ENCODE data around the gene MTMR6.
"Not testable (repeated sequence)": the region's sequence is repeated elsewhere in the genome, so short reads cannot be mapped to it uniquely, and the experiment has no call there.

Gene MTMR6

DNA sequence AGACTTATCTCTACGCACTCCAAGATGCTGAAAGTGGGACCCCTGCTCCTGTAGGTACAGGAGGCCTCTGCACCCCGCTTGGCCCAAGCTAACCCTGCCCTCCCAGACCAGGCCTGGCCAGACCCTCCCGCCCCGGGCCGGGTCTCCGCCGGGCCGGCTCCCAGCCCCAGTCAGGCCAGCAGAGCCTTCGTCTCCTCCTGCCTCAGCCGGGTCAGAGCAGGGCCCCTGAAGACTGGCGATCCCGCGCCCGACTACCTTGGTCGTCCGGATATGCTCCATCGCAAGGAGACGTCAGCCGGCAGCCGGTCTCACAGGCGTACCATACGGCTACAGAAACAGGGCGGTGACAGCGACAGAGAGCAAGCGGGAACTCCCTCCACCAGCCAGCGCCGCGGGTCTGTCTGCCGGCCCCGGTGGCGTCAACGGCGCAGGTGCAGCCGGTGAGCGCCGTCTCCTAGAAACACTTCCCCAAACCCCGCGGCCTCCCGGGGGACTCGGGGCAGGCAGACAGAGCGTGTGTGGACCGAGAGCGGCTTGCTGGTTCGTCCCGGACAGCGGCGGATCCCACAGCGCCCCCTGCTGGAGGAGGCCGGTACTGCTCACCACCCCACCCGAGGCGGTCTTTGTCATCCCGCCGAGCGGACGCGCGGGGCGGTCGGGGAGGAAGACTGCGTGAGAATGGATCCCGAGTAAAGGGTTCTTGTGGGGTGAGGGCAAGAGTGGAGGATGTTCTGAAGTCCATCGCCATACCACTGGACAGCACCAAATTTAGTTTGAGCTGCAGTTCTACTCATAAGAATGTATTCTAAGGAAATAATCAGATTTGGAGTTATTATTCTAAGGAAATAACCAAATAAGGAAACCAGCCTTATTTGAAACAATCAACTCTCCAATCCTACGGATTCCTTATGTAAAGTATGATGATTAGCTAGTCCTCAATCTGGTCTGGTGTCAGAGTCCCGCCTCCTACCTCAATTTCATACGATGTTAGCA is at the start of gene MTMR6:
Gene MTMR6, minus strand, starts transcription at position 520 of the 993 bp plus-strand sequence. Its CDS starts 241 bp downstream, at position 279.
- in situ Hi-C loops (cut with HindIII; ENCODE audit: low sequenced_read_pairs), result no loop called here

DNA sequence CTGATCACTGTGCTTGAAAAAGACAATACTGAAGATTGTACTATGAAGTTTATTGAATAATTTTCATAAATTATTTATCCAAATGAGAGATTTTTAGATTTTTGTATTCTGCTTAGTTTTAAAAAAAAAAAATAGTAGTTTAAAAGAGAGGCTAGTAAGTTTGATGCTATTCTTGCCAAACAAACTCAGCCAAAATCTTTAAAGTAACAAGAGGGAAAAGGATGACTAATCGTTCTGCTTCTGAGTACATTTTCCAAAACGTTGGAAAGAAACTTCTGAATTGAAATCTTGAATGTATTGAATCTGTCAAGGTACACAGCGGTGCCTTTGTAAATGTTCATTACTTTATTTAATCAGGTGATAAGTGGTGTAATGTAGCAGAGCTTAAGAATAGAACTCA is 48.6 kb upstream of the MTMR6 start:
- in situ Hi-C loops (cut with HindIII; ENCODE audit: low sequenced_read_pairs), result no loop called here

- in situ Hi-C loops (cut with HindIII; ENCODE audit: low sequenced_read_pairs), result no loop called here
These were observed 43.3 kb upstream of the MTMR6 start for GRCh38 chr13:25330541-25330940.

- in situ Hi-C loops (cut with HindIII; ENCODE audit: low sequenced_read_pairs), result no loop called here
These were observed 42.4 kb upstream of the MTMR6 start for GRCh38 chr13:25329706-25330105.

- in situ Hi-C loops (cut with HindIII; ENCODE audit: low sequenced_read_pairs), result no loop called here
These were observed 36.8 kb upstream of the MTMR6 start for GRCh38 chr13:25324100-25324499.

DNA sequence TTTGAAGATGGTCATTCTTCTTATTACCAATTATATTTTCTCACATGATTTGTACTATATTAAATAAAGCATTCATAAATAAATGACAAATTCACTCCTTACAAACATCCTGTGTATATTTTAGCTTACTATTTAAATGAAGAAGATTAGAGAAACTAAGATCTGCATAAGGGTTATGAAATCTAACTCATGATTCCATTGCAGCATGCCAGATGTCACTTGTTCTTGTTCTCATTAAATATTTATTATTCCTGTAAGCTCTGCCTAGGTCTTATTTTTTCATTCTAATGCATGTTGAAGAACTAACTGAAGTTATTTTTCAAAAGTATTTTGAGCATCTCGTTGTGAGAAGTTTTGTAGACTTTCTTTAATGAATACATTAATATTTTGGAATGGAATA is 32.5 kb upstream of the MTMR6 start:
- in situ Hi-C loops (cut with HindIII; ENCODE audit: low sequenced_read_pairs), result no loop called here

GRCh38 chr13:25318946-25319345 is 31.7 kb upstream of the MTMR6 start:
- in situ Hi-C loops (cut with HindIII; ENCODE audit: low sequenced_read_pairs), result not testable (repeated sequence)

DNA sequence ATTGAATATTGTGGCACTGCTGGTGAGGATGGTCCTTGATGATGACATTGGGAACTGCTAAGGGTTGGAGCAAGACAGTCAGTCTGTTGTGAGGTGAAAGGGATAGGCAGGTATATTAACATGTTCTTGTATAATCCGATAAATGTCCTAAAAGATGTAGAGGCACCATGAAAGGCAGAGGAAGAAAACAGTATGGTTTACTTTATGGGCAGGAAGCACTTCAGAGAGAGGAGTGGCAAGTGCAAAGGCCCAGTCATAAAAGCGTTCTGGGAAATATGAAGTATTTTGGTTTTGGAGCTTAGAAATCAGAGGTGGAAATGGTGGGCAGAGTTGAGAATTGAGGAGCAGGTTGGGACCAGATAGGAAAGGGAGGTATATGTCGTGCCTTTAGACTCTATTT is 23.6 kb upstream of the MTMR6 start:
- in situ Hi-C loops (cut with HindIII; ENCODE audit: low sequenced_read_pairs), result no loop called here

DNA sequence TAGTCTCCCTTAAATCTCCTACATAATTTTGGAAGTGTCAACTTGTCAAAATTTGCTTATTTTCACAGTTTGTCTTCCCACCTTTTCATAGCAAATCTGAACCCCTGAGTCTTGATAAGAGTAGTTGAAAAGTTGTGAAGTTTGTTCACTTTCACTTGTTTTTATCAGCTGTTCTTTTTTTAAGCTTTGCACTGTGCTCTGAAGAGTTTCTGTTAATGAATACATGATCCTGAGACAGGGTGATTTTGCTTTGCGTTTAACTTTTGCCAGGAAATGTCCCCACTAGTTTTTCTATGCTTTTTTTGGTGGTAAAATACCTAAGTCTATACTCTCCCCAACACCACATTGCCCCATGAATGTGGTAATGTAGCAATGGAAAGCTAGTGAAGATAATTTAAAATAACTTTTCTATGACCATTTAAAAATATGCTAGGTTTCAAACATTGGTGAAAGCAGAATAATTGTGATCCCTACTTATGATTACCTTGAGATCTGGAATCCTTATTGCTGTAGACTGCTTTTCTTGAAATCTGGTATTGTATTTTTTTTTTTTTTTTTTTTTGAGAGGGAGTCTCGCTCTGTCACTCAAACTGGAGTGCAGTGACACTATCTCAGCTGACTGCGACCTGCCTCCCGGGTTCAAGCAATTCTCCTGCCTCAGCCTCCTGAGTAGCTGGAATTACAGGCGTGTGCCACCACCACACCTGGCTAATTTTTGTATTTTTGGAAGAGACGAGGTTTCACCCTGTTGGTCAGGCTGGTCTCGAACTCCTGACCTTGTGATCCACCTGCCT is 19.6 kb upstream of the MTMR6 start:
- in situ Hi-C loops (cut with HindIII; ENCODE audit: low sequenced_read_pairs), result no loop called here

GRCh38 chr13:25302121-25302520 is 14.8 kb upstream of the MTMR6 start:
- in situ Hi-C loops (cut with HindIII; ENCODE audit: low sequenced_read_pairs), result no loop called here

DNA sequence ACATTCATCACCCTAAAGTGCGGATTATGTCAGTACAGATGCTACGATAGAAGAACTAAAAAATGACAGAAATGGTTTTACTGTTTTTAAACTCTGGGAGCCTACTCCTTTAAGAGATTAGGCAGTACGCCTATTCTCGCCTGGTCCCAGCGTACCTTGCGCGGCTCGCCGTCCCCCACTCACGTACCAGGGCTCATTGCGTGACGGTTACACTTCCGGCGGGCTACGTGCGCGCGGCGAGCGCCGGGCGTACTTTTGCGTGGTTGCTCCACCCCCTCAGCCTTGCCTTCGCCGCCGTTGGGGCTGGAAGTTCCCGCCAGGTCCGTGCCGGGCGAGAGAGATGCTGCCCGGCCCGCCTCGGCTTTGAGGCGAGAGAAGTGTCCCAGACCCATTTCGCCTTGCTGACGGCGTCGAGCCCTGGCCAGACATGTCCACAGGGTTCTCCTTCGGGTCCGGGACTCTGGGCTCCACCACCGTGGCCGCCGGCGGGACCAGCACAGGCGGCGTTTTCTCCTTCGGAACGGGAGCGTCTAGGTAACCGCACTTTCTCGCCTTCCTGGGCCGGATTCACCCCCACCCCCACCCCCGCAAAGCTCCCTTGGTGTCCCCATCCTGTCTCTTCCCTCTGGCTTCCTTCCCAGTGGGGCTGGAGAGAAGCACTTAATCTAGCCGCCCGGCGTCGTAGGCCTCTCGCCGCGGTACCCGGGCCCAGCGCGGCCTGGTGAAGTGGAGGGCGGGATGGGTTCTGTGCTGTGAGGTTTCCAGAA is 14.2 kb upstream of the MTMR6 start, which contains the start of gene NUP58:
Gene NUP58, plus strand, starts transcription at position 279 of the 767 bp plus-strand sequence. Its CDS starts 149 bp downstream, at position 428.
- in situ Hi-C loops (cut with HindIII; ENCODE audit: low sequenced_read_pairs), result no loop called here

- in situ Hi-C loops (cut with HindIII; ENCODE audit: low sequenced_read_pairs), result no loop called here
These were observed 13.6 kb upstream of the MTMR6 start for GRCh38 chr13:25300861-25301346.

- in situ Hi-C loops (cut with HindIII; ENCODE audit: low sequenced_read_pairs), result no loop called here
These were observed 8.4 kb upstream of the MTMR6 start for GRCh38 chr13:25295701-25296100.

DNA sequence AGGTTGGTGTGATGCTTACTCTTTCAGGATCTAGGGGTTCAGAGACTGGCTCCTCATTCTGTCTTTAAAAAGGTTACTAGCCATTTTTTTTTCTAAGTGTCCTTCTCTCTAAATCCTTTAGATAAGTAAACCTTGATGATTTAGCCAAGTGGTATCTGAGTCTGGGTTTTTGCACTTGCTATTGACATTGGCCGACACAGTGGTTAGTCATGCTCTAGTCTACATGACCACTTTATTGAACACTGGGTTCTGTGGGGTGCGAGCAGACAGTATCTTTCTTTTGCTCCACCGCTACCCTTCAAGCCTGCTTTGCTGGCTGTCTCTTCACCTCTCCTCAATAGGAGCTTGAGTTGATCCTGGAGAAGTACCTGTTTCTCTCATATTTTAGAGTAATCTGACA is 7.9 kb upstream of the MTMR6 start:
- in situ Hi-C loops (cut with HindIII; ENCODE audit: low sequenced_read_pairs), result no loop called here

DNA sequence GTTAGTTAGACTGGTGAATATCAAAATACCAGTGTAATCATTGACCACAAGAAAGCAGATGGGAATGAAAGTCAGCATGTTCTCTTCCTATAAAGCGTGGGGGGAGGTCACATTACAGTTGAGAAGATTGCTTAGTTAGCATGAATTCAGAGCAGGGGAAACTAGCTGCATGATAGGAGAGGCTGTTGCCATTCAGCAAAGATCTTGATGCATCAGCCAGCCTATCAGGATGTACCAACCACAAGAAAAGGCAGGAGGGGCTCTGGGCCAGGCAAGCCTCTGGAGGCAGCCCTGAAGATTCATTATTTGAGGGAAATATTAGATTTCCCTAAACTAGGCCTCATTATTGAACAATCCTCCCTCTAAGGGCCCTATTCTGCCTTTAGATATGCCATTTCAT is 5.0 kb upstream of the MTMR6 start:
- in situ Hi-C loops (cut with HindIII; ENCODE audit: low sequenced_read_pairs), result no loop called here

- in situ Hi-C loops (cut with HindIII; ENCODE audit: low sequenced_read_pairs), result no loop called here
These were observed 4.4 kb upstream of the MTMR6 start for GRCh38 chr13:25291691-25292090.

DNA sequence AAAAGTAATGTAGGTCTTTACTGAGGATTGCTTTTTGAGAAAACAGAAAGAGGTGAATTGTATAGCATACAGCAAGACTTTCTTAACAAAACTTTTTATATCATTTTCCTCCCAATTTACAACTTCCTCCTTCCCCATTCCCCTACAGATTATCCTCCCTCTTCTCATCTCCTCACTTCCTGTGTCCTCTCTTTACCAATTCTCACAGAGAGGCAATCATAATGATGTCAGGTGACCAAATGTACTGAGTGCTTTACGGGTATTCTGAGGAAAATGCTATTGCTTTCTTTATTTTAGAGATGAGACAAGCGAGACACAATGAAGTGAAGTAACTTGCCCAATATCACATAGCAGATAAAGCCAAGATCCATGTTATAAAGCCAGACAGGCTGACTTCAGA is 1.7 kb upstream of the MTMR6 start:
- in situ Hi-C loops (cut with HindIII; ENCODE audit: low sequenced_read_pairs), result no loop called here

GRCh38 chr13:25286308-25286968 is 850 bp downstream of the MTMR6 start:
- in situ Hi-C loops (cut with HindIII; ENCODE audit: low sequenced_read_pairs), result no loop called here

- in situ Hi-C loops (cut with HindIII; ENCODE audit: low sequenced_read_pairs), result no loop called here
These were observed 5.4 kb downstream of the MTMR6 start for GRCh38 chr13:25281935-25282332.
